Measurements from ENCODE around the gene CELF2.
"Not testable (repeated sequence)": the region's sequence is repeated elsewhere in the genome, so short reads cannot be mapped to it uniquely, and the experiment has no call there.

Gene CELF2

DNA sequence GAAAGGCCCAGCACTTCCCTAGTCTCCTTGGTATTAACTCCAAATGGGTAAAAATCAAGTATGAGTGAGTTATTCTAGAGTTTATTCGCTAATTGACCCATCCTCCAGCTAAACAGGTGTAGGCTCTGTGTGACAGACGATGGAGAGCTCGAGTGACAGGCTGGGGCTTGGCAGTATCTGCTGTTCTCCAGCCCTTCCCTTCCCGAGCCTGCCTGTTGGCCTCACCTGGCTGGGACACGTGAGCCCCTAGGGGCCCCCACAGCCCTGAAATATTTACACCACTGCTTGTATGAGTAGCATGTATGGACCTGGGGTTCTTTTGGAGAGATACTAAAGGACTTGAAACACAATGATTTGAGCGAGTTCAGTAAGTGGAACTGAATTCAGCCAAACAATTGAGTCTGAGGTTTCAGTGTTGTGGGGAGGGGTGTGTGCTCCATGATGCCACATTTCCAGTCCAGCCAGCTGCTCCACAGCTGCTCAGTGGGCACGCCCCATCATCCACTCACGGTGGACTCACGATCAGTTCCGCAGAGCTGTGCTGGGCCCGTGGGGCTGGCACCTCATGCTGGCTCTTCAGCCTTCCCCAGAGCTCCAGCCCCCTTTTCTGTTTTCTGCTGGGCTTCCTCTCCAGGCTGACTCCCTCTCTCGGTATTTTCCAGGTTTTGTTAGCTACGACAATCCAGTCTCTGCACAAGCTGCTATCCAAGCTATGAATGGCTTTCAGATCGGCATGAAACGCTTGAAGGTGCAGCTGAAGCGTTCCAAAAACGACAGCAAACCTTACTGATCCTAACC lies 310.8 kb downstream of the CELF2 start:
- DNase-seq (ENCODE audit: low read depth) = no peak

GRCh38 chr10:11329062-11329673 lies 311.5 kb downstream of the CELF2 start:
- no peak for DNase-seq (ENCODE audit: low read depth)

- no peak for DNase-seq (ENCODE audit: low read depth)
These were observed 312.8 kb downstream of the CELF2 start for GRCh38 chr10:11330383-11331045.

GRCh38 chr10:11331046-11331577 lies 313.4 kb downstream of the CELF2 start:
- no peak for DNase-seq (ENCODE audit: low read depth)

GRCh38 chr10:11331726-11332125 lies 314.1 kb downstream of the CELF2 start:
- DNase-seq (ENCODE audit: low read depth) = no peak

- no peak for DNase-seq (ENCODE audit: low read depth)
These were observed 315.2 kb downstream of the CELF2 start for GRCh38 chr10:11332846-11333245.

GRCh38 chr10:11334436-11334835 lies 316.8 kb downstream of the CELF2 start:
- DNase-seq (ENCODE audit: low read depth) = no peak

GRCh38 chr10:11335167-11335652 lies 317.5 kb downstream of the CELF2 start:
- DNase-seq (ENCODE audit: low read depth) = no peak

DNA sequence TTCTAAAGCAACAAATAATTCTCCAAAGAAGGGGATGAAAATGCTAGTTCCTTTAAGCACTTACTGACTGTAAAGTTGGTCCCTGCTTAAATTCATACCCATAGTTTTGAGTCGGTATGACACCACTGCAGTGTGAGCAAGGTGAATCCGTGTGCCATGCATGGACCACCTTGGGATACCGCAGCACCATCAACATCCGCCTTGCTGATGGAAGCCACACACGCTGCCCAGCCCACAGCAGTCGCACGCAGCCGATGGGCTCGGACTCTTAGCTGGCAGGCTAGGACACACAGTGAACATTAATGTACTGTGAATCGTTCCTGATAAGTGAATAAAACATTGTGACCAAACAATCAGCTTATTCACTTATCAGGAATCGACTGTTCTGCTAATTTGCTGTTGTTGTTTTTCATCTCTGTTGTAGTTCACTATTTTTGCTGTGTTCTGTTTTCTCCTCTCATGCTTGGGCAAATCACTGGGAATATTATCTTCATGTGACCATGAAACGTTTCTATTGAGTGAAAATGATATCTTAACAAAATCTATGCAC lies 318.3 kb downstream of the CELF2 start:
- DNase-seq (ENCODE audit: low read depth) = no peak

- no peak for DNase-seq (ENCODE audit: low read depth)
These were observed 319.1 kb downstream of the CELF2 start for GRCh38 chr10:11336722-11337162.

DNA sequence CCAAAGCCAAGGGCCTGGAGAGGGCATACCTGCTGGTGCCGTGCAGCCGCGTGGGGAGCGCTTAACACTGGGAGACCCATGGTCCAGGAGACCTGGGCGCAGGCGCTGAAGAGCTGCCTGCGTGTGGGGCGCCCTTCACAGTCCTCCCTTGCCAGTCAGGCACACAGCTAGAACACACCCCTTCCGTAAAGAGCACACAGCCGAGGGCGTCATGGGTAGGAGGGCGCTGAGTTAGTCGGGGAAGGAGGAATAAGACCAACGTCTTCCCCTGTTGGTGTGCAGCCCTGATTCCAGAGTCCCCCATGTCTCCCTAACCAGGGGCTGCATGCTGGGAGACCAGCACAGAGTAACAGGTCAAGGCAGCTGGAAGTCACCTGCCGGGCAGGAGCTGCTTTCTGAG lies 319.8 kb downstream of the CELF2 start:
- DNase-seq (ENCODE audit: low read depth) = no peak

DNA sequence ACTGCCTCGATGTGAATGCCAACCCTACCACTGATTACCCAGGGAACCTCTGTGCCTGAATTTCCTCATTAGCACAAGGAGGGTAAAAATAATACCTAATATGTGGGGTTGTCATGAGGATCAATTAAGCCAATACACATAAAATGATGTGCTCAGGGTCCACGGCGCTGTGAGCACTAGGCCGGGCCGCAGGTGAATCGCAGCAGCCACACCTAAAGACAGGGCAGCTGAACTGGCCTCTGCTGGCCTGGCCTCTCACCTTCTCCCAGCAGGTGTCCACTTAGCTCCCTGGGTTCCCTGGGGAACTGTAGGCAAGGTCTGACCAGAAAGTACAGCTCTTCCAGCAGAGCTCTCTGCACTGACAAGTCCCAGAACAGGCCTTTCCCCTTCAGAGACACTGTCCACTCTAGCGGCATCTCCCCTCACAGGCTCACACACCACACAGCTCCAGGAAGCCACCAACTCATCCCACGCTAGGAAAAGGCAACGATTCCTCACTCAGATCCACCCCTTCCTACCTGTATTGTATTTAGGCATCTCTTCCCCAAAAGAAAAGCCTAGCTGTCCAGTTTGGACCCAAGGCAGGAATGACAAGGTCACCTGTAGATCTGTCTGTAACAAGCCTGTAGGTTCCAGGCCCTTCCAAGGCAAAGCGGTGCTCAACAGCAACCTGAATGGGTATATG lies 320.6 kb downstream of the CELF2 start:
- DNase-seq (ENCODE audit: low read depth) = no peak

DNA sequence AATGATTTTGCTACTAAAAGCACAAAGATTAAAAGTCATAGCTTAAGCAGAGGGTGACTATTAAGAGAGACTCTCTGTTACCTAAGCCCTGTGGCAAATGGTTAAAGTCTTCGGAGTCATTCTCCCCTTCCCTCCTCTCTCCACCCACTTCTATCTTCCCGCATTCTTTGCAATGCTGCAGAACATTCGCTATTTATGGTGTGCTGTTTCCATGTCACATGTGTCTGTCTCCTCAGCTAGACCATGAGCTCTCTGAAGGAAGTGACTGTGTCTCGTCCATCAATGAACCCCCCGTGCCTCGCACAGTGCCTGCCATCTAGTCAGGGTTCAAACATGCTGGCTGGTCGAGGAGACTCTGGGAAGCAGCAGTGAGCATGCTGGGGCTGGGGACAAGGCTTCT lies 321.3 kb downstream of the CELF2 start:
- DNase-seq (ENCODE audit: low read depth) = no peak

- no peak for DNase-seq (ENCODE audit: low read depth)
These were observed 322.0 kb downstream of the CELF2 start for GRCh38 chr10:11339660-11340059.

GRCh38 chr10:11341283-11341960 lies 323.8 kb downstream of the CELF2 start:
- DNase-seq (ENCODE audit: low read depth) = no peak

GRCh38 chr10:11344081-11344480 lies 326.4 kb downstream of the CELF2 start:
- no peak for DNase-seq (ENCODE audit: low read depth)

GRCh38 chr10:11344550-11344949 lies 326.9 kb downstream of the CELF2 start:
- no peak for DNase-seq (ENCODE audit: low read depth)

- DNase-seq (ENCODE audit: low read depth) = no peak
These were observed 327.8 kb downstream of the CELF2 start for GRCh38 chr10:11345224-11346054.

- DNase-seq (ENCODE audit: low read depth) = not testable (repeated sequence)
These were observed 329.9 kb downstream of the CELF2 start for GRCh38 chr10:11347580-11347979.

- DNase-seq (ENCODE audit: low read depth) = no peak
These were observed 334.1 kb downstream of the CELF2 start for GRCh38 chr10:11351801-11352200.

Measured in activated T-helper 9 cell treated with anti-CD3 and anti-CD28 coated beads, Interleukin-2, amount 50 U/mL, for 16 hours (primary cell).